Measurements from ENCODE around the gene HARS2.
A peak's percentile ranks its signal among the peaks of the same experiment; 100 is the strongest.
"Not testable (repeated sequence)": the region's sequence is repeated elsewhere in the genome, so short reads cannot be mapped to it uniquely, and the experiment has no call there.

HARS2 gene

DNA sequence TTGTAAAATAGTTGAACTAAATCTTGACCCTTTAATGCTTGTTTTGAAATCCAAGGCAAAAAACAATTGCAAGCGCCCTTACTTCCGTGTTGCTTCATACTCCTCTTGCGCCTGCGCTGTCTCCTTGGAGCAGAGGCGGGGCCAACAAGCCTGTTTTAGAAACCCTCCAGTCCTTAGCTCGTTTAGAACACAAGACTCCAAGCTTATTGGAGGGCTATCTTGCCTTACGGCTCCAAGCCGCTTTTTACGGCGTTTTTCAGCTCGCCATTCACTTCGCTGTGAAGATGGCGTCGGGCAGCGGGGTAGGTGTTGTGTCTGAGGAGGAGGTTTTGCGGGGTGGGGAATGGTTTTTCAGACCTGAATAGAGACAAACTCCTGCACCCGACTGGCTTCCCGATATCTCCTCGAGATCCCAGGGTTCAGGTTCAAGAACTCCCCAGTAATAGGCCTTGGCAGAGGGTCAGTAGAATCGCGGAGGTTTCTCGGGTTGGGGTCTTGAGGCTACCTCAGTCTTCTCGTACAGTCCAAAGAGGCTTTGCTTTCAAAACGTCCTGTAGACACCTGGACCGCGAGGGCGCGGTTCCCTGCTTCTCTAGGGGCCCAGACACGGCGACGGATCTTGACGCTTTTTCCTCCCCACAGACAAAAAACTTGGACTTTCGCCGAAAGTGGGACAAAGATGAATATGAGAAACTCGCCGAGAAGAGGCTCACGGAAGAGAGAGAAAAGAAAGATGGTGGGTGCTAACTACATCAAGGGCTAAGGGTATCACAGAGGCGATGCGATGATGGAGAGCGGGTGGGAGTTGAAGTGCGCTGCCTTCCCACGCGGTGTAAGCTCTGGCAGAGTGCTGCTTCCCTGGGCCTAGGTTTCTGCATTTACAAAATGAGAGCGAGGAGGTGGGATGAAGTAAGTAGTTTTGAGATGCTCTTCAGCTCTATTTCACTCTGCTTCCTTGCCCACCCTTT, 9.2 kb downstream of the HARS2 start, which contains the start of gene ZMAT2:
Gene ZMAT2 (plus strand): TSS at position 271 of the 968 bp plus-strand sequence. CDS start 14 bp downstream, at position 285.
- DNase-seq, result peak; percentile 96

DNA sequence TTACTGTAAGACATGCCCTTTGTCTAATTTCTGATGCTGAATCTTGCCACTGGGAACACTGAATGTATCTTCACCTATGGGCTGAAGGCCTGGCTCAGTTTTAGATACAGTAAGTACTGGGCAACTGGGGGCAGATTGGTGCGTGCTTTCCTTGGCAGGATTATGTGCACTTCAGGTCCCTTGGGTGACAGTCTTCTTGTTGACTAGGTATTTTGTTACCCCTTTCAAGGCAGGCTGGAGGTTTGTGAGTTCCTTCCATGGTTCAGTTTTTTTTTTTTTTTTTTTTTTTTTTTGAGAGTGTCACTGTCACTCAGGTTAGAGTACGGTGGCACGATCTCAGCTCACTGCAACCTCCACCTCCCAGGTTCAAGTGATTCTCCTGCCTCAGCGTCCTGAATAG, 16.6 kb downstream of the HARS2 start:
- no peak for DNase-seq

- not testable (repeated sequence) for DNase-seq
These were observed 17.5 kb downstream of the HARS2 start for GRCh38 chr5:140708787-140709186.

DNA sequence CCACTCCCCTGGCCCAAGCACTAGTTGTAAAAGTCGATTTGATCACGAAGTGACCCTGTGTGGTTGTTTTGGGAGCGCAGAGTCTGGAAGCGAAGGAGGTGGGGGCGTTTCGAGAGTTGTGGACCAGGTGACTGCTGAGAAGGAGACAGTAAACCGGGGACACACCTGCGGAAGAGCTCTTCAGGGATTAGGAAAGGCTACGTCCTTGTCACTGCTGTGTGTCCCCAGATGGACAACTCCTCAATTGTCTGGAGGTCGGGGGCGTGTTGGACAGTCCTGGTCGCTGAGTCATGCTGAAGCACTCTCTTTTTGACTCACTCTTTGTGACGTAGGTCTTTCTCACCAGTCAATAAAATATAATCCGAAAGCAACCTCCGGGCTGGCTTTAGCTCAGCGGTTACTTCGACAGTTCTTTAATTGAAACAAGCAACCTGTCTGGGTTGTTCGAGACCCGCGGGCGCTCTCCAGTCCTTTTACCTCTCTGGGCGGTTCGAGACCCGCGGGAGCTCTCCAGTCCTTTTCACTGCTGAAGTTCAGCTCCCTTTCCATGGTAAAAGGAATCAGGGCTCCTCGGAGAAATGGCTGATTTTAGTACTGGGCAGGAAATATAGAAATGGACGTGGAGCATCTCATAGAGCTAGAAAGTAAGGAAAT, 19.8 kb downstream of the HARS2 start:
- peak; percentile 96 for DNase-seq

- no peak for DNase-seq
These were observed 20.5 kb downstream of the HARS2 start for GRCh38 chr5:140711794-140712193.

GRCh38 chr5:140713562-140714094, 22.4 kb downstream of the HARS2 start:
- no peak for DNase-seq

- DNase-seq, result not testable (repeated sequence)
These were observed 25.0 kb downstream of the HARS2 start for GRCh38 chr5:140716238-140716637.

DNA sequence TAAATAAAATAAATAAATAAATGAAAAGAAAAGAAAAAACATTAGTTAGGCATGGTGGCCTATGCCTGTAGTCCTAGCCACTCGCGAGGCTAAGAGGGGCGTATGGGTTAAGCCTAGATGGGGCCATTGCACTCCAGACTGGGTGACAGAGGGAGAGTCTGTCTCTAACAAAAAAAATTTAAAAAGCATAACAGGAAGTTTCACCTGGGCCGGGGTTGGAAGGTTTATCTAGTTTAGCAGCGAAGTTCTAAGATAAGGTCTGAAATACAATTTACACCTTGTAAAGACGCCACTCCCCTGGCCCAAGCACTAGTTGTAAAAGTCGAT, 27.0 kb downstream of the HARS2 start:
- DNase-seq, result no peak

DNA sequence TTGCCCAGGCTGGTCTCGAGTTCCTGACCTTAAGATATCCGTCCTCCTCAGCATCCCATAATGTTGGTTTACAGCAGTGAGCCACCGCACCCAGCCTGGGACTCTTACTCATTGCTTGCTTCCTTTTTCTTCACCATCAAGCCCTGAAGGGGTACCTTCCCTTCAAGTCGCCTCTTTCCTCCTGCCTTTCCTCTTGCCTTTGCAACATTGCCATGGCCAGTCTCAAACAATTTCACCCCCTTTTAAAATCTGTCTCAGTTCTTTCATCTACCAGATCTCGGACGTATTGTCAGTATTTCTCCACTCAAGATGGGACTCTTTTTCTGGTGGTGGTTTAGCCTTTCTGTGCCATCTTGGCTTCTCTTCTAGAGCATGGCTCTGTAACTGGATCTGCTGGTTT, 29.5 kb downstream of the HARS2 start:
- DNase-seq, result not testable (repeated sequence)

GRCh38 chr5:140721395-140721794, 30.1 kb downstream of the HARS2 start:
- not testable (repeated sequence) for DNase-seq

GRCh38 chr5:140725799-140726471, 34.7 kb downstream of the HARS2 start:
- DNase-seq, result peak; percentile 92

- no peak for DNase-seq
These were observed 41.8 kb downstream of the HARS2 start for GRCh38 chr5:140733098-140733497.

DNA sequence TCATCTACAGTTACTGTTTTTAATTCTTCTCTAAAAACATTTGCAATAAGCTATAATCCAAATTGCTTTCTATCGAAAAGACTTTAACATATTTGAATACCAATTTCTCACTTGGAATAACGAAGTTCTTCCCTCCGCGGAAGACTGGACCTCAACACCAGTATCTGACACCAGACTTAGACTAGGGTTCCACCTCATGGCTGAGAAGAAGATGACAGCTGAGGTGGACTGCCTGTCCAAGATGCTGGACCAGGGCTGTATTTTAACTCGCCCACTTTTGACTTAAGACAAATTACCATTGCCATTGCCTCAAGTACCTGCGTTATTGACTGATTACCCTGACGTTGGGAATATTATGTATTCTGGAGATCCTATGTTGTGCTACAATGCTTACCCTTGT, 43.1 kb downstream of the HARS2 start:
- DNase-seq, result no peak

- no peak for DNase-seq
These were observed 46.2 kb downstream of the HARS2 start for GRCh38 chr5:140737486-140737885.

- no peak for DNase-seq
These were observed 50.7 kb downstream of the HARS2 start for GRCh38 chr5:140741967-140742366.

Data from activated CD4-positive, alpha-beta T cell treated with anti-CD3 and anti-CD28 coated beads, Interleukin-2, Interleukin-6, amounts not matched to agents 100 ng/mL and 50 ng/mL, durations not matched to agents 16 hours and 8 hours (primary cell).